Aorta (tissue), 5 donors: ENCODE measurements around the gene RSPRY1. TPM values are rescaled to one million over a fixed set of nuclear protein-coding genes. Genes with fewer than 3 reads are reported as not detected.

Source experiments
- ATAC-seq: fragments of 200-7000 bp; cut with Tn5 transposase; one replicate; pipeline ENCODE4 v1.9.1; 2022; ENCODE audit warnings: moderate library complexity; ENCODE audit not compliant: low FRiP score
- DNase-seq, 2 donors: peaks; one replicate each; pipeline ENCODE4 v3.0.0-alpha.2; 2020
- H3K27ac ChIP-seq, 2 donors: one replicate each; pipeline ENCODE4 v1.5.1; 2013; ENCODE audit warnings: low read length in 2 of 2, mild to moderate bottlenecking in 2 of 2, moderate library complexity in 2 of 2, control low read depth in 1 of 2, inconsistent platforms in 1 of 2, low read depth in 1 of 2
- H3K27me3 ChIP-seq, 2 donors: one replicate each; pipeline ENCODE4 v1.6.1; 2013; ENCODE audit warnings: control low read depth in 1 of 2, low read length in 1 of 2, mild to moderate bottlenecking in 1 of 2, moderate library complexity in 1 of 2; ENCODE audit not compliant: insufficient read depth in 2 of 2, control insufficient read depth in 1 of 2
- H3K36me3 ChIP-seq, 2 donors: one replicate each; pipeline ENCODE4 v1.6.1; 2013; ENCODE audit warnings: control low read depth in 1 of 2, low read length in 1 of 2, mild to moderate bottlenecking in 1 of 2; ENCODE audit not compliant: insufficient read depth in 2 of 2, control insufficient read depth in 1 of 2
- H3K4me1 ChIP-seq, 2 donors: one replicate each; pipeline ENCODE4 v1.6.1; 2013; ENCODE audit warnings: low read length in 2 of 2, control low read depth in 1 of 2, mild to moderate bottlenecking in 1 of 2, moderate library complexity in 1 of 2; ENCODE audit not compliant: insufficient read depth in 2 of 2, control insufficient read depth in 1 of 2
- H3K4me3 ChIP-seq, 2 donors: one replicate each; pipeline ENCODE4 v1.5.1; 2013; ENCODE audit warnings: low read length in 2 of 2, control low read depth in 1 of 2, mild to moderate bottlenecking in 1 of 2
- H3K9me3 ChIP-seq: one replicate; pipeline ENCODE4 v1.6.1; 2013; ENCODE audit warnings: mild to moderate bottlenecking, low read length; ENCODE audit not compliant: control insufficient read depth
- WGBS, 2 donors: extraction: QIAGEN DNeasy Blood & Tissue Kit; methylation state at CpG; one replicate each; pipeline ENCODE4 v1.1.7; 2013; 5-methylcytosine and 5-hydroxymethylcytosine counted together
- intact Hi-C, 2 donors: fragments of 100-400 bp; cut with DNase I; formaldehyde crosslinking; loops; one replicate each; pipeline versions ENCODE4 v1.14.2 to v1.15.0; 2022
- long read RNA-seq, 2 donors: library from polyadenylated mRNA; unstranded; transcript quantifications; one replicate each; pipeline ENCODE4 v2.0.0, GENCODE V29; 2020 to 2021
- polyA plus RNA-seq, 2 donors: library from polyadenylated mRNA; stranded (reverse); fragments of 200-250 nt; gene quantifications; one replicate each; pipeline ENCODE4 v1.2.3, GENCODE V29; 2013
- total RNA-seq, 2 donors: library from RNA; stranded (reverse); fragmentation: NEBNext Ultra II Directional; extraction: Animal tissue kit (Norgen Biotek cat#: 25700); gene quantifications; one replicate each; pipeline ENCODE4 v1.2.1, GENCODE V29; 2021
- donor health status: healthy with polysubstance abuse.
- donor health status: Bipolar disorder and iron deficiency.
- donor health status: DM: no; HTN: no; CAD: no.
- donor health status: DM: no; HTN: no; CAD: no.
- donor health status: DM: yes; HTN: yes; CAD: no.

Gene RSPRY1
- total RNA-seq (10 to 100 TPM; 30.9 to 32.5 TPM), polyA plus RNA-seq (10 to 100 TPM; 10.4 to 12.7 TPM)
- long read RNA-seq, donor 1, transcript RSPRY1-202 (15 exons, 3,586 nt) = minor isoform, 8 of 164 reads
- long read RNA-seq, donor 1, transcript RSPRY1-201 (15 exons, 3,547 nt) = major isoform, 82 of 164 reads
- long read RNA-seq, donor 1, partial matches to known transcripts = 31 of 164 reads
- long read RNA-seq, donor 1, other reads (novel, unspliced or antisense) = 43 of 164 reads
- long read RNA-seq, donor 2, transcript RSPRY1-201 (15 exons, 3,547 nt) = major isoform, 9 of 22 reads
- long read RNA-seq, donor 2, partial matches to known transcripts = 4 of 22 reads
- long read RNA-seq, donor 2, other reads (novel, unspliced or antisense) = 8 of 22 reads

DNA sequence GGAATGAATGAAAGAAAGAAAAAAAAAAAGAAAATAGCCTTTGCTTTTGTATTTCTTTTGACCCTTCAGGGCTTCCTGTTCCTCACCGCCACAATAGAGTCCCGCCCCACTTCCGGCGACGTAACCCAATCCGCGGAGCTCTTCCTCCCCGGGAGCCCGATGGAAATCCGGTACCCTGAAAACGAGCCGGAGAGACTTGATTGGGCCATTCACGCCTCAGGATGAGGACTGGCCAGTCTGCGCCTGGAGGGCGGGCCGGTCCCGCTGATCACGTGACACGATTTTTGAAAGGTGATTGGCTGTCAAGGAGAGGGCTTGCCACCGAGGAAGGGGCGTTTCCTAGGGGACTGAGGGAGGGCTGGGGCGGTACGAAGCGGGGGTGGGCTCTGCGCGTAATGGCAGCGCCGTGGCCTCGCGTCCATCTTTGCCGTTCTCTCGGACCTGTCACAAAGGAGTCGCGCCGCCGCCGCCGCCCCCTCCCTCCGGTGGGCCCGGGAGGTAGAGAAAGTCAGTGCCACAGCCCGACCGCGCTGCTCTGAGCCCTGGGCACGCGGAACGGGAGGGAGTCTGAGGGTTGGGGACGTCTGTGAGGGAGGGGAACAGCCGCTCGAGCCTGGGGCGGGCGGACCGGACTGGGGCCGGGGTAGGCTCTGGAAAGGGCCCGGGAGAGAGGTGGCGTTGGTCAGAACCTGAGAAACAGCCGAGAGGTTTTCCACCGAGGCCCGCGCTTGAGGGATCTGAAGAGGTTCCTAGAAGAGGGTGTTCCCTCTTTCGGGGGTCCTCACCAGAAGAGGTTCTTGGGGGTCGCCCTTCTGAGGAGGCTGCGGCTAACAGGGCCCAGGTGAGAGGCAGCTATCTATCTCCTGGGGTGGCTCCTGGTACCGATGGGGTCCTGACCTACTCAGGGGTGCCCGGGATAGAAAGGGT, at the start of gene RSPRY1, which contains the start of gene PSME3IP1:
Gene RSPRY1, plus strand, starts transcription at position 385 of the 927 bp plus-strand sequence. CDS start 18,330 bp downstream, outside the sequence.
Gene PSME3IP1, minus strand, starts transcription at position 95 of the 927 bp plus-strand sequence. CDS start 12,185 bp downstream, outside the sequence.
- peak; percentile 99 for ATAC-seq

DNA sequence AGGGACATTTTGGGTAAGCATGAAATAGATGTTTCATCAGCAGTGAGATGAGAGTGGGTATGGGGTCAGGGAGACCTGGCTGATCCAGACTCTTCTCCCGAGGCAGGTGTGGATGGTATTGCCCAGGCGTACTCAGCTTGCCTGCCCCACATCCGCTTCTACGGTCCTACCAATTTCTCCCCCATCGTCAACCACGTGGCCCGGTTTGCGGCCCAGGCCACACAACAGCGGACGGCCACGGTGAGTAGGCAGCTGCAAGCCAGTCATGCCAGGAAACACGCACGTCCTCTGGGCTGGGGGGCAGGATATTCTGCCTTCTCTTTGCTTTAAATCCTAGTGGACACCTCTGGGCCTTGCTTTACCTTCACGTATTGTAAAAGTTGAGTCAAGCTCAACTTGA, 49.1 kb upstream of the RSPRY1 start:
- no peaks in the 10 kb centered on the region for H3K27me3 ChIP-seq

More for the DNA sequence above, at the start of gene RSPRY1, which contains the start of gene PSME3IP1:
- Histone ChIP-seq H3K4me3 (peak within 1 kb of the TSS; percentile 58 to 88), H3K36me3 (no peaks in the 10 kb centered on the region), H3K9me3 (no peaks in the 10 kb centered on the region), H3K27me3 (no peaks in the 10 kb centered on the region), H3K4me1 (peaks cover under 1 to 6% of the 10 kb centered on the region in 2 donors), H3K27ac (peak within 1 kb of the TSS; percentile 79 to 88)
- peak; percentile 98 to 99 for DNase-seq
- WGBS, 2 donors = 0% methylated on average over 49 to 64 of the region's 64 CpGs
- intact Hi-C loops = loop anchor here (5.0 kb wide), 4 partner anchors 56 to 254 kb away; partner anchors contain the start of gene HERPUD1 (in 1 of the 2)

DNA sequence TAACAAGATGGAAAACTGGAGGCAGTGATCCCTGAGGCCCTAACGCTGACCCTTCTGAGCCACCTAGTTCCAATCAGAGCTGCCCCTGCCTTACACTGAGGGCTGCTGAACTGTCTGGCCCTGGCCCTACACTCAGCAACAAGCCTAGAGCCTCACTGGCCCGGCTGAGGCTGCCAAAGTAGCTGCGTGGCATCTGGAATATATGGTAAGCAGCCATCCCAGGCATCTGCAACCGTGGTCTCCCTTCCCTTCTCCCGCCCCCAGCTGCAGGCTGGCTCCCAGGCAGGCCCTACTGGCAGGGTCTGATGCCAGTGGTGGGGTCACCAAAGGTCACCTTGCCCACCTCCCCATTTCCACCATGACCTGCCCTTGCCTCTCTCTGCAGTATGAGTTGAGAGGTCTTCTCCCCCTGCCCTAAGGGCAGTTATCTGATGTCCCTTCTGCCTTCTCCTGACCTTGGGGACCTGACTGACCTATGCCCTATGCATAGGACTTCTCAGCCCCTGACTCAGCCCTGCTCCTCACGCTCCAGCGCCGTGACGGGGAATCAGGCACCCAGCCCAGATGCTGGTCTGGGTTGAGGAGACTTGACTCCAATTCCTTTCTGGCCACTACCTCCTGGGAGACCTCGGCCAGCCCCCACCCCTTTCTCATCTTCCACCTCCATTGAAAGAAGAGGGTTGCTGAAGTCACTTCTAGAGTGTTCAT, 48.4 kb upstream of the RSPRY1 start:
- no peak overlapping the region for H3K4me3 ChIP-seq
- no peaks in the 10 kb centered on the region for H3K27me3 ChIP-seq
- H3K4me1 ChIP-seq = no peaks in the 10 kb centered on the region
- DNase-seq (peak in 1 of 2 donors; percentile 66), ATAC-seq (no peak)
- intact Hi-C loops = no loop called here
- no peaks in the 10 kb centered on the region for H3K36me3 ChIP-seq
- WGBS, 2 donors = 75 to 76% methylated on average over 10 of the region's 10 CpGs
- H3K27ac ChIP-seq = no peak overlapping the region
- no peaks in the 10 kb centered on the region for H3K9me3 ChIP-seq

More for the DNA sequence above, 49.1 kb upstream of the RSPRY1 start:
- Histone ChIP-seq H3K4me1 (no peaks in the 10 kb centered on the region), H3K4me3 (no peak overlapping the region), H3K27ac (no peak overlapping the region), H3K9me3 (no peaks in the 10 kb centered on the region), H3K36me3 (no peaks in the 10 kb centered on the region)
- WGBS, 2 donors = 89 to 93% methylated on average over 14 of the region's 14 CpGs
- ATAC-seq (no peak), DNase-seq (peak in 1 of 2 donors; percentile 66)
- intact Hi-C loops = no loop called here

DNA sequence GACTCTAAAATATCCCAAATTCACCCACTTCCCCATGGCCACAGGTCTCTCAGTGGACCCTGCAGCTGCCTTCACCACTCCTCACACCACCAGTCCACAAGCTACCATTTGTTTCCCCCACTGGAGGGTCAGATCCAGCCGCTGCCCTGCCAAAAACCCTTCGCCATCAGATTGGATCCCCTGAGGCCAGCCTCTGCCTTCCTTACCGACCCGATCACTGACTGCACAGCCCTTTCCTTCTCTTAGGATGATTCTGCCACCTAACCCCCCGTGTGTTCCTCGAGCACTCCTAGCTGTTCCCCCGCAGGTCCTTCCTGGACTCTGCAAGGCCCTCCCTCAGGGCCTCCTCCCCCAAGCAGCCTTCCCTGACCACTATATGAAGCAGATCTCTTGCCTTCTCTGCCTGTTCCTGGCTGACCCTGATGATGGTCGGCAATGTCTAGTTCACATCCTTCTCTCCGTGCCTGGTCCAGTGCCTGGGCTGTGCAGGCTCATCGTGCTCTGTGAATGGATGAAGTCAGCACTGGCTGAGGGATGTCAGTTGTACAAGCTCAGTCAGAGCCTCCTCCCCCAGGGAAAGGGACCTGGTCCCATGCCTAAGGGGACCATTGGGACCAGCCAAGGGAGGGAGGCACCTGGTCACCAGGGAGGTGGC, 47.7 kb upstream of the RSPRY1 start:
- no peaks in the 10 kb centered on the region for H3K4me1 ChIP-seq
- ATAC-seq (no peak), DNase-seq (peak in 1 of 2 donors; percentile 41)
- H3K27me3 ChIP-seq = no peaks in the 10 kb centered on the region
- no peaks in the 10 kb centered on the region for H3K36me3 ChIP-seq
- H3K9me3 ChIP-seq = no peaks in the 10 kb centered on the region
- 80 to 88% methylated on average over 10 of the region's 10 CpGs for WGBS, 2 donors
- intact Hi-C loops = no loop called here
- H3K4me3 ChIP-seq = no peak overlapping the region
- H3K27ac ChIP-seq = no peak overlapping the region

- DNase-seq = peak in 1 of 2 donors; percentile 47
- no peaks in the 10 kb centered on the region for H3K4me1 ChIP-seq
- ATAC-seq = no peak
These were observed 45.0 kb upstream of the RSPRY1 start for GRCh38 chr16:57140931-57141668.

DNA sequence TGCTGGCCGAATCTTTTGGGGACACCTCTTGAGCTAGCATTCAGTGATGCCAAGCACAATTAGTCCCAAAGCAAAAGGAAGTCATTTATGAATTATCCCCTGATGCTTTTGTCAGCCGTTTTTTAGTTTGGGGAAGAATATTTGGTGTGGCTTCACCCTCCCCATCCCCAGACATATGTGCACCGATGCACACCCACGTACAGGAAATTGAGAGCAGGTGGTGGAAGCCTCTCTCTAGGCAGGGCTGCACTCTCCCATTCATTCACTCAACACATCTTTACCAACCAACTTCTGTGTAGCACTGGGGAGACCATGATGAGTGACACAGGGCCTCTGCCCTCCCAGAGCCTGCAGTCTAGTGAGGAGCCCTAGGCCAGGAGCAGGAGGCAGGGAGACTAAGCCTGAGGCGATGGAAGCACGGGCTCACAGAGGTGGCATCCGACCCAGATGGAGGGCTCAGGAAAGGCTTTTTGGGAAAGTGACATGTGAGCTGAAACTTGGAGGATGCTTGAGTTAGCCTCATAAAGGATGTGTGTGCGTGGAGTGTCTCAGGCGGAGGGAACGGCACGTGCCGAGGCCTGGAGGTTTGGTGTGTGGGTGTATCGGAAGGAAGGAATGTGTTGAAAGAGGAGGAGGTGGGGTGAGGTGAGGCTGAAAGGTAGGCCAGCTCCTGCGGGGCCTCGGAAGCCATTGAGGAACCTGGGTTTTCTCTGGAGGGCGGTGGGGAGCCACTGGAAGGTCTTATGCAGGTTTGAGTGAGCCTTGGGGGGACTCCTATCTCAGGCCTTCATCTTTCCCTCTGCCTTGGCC, 44.1 kb upstream of the RSPRY1 start:
- no peaks in the 10 kb centered on the region for H3K27me3 ChIP-seq
- DNase-seq = peak in 1 of 2 donors; percentile 55
- no peaks in the 10 kb centered on the region for H3K36me3 ChIP-seq
- no peak for ATAC-seq
- no peak overlapping the region for H3K27ac ChIP-seq
- H3K4me1 ChIP-seq = no peaks in the 10 kb centered on the region
- H3K4me3 ChIP-seq = no peak overlapping the region
- 89 to 90% methylated on average over 16 of the region's 16 CpGs for WGBS, 2 donors
- H3K9me3 ChIP-seq = no peaks in the 10 kb centered on the region
- intact Hi-C loops = no loop called here

More at GRCh38 chr16:57140931-57141668, 45.0 kb upstream of the RSPRY1 start:
- intact Hi-C loops = no loop called here
- no peak overlapping the region for H3K27ac ChIP-seq
- no peaks in the 10 kb centered on the region for H3K36me3 ChIP-seq
- H3K9me3 ChIP-seq = no peaks in the 10 kb centered on the region
- 89 to 92% methylated on average over 7 of the region's 7 CpGs for WGBS, 2 donors
- no peaks in the 10 kb centered on the region for H3K27me3 ChIP-seq
- no peak overlapping the region for H3K4me3 ChIP-seq
